Stimulated activated CD4-positive, alpha-beta T cell treated with anti-CD3 and anti-CD28 coated beads, TNF-alpha, amount 100 ng/mL, for 4 hours (primary cell): ENCODE data around the gene CXCR4.
"Not testable (repeated sequence)": the region's sequence is repeated elsewhere in the genome, so short reads cannot be mapped to it uniquely, and the experiment has no call there.

ENCODE experiments used
- DNase-seq, 3 experiments: peaks; one replicate each; pipeline ENCODE4 v3.0.0-alpha.2; 2020; ENCODE audit warnings: low read depth in 3 of 3

The CXCR4 gene

DNA sequence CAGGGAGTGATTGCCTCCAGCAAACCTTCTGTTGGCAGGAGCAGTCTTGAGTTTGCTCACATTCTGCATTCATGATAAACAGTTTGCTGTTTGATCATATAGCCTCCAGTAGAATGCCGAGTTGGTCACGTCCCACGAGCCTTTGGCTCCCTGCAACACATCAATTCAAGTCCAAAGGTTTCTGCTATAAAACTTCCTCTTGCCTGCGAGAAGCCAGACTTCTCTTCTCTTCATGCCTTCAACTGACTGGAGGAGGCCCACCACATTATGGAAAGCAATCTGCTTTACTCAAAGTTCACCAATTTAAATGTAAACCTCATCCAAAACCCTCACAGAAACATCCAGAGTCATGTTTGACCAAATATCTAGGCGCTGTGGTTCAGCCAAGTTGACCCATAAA lies 40.8 kb downstream of the CXCR4 start:
- no peak for DNase-seq

- DNase-seq = no peak
Measured at GRCh38 chr2:136075476-136075875, 42.5 kb downstream of the CXCR4 start.

GRCh38 chr2:136072621-136073020 lies 45.3 kb downstream of the CXCR4 start:
- DNase-seq = no peak

DNA sequence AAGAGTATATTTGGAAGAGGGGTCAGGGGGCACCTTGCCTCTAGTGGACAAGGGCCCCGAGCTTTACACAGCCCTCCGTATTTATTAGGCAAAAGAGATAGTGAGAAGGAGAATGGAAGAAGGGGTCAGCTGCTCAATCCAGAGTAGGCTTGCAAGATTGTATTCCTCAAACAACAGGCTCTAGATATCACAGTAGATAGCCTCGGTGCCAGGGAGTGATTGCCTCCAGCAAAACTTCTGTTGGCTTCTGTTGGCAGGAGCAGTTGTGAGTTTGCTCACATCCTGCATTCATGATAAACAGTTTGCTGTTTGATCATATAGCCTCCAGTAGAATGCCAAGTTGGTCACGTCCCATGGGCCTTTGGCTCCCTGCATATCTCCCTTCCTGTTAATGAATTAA lies 46.1 kb downstream of the CXCR4 start:
- DNase-seq = not testable (repeated sequence)

GRCh38 chr2:136070913-136071312 lies 47.0 kb downstream of the CXCR4 start:
- DNase-seq = no peak

DNA sequence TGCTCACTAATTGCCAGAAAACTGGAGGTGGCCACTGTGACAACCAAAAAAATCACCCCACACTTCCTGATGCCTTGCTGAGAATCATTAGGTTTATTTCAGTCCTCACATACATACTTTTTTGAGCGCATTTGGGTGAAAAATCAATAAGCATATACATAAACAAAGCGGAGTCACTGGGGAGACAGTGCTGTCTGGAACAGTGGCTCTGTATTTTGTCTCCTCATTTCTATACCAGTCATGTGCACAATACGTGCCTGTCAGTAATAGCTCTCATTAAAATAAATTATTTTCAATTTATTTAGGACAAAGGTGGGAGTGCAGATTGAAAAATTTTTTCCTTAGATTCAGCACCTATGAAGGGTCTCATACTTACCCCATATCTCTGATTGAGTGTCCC lies 48.2 kb downstream of the CXCR4 start:
- DNase-seq = no peak

GRCh38 chr2:136068581-136069227 lies 49.2 kb downstream of the CXCR4 start:
- DNase-seq = no peak

DNA sequence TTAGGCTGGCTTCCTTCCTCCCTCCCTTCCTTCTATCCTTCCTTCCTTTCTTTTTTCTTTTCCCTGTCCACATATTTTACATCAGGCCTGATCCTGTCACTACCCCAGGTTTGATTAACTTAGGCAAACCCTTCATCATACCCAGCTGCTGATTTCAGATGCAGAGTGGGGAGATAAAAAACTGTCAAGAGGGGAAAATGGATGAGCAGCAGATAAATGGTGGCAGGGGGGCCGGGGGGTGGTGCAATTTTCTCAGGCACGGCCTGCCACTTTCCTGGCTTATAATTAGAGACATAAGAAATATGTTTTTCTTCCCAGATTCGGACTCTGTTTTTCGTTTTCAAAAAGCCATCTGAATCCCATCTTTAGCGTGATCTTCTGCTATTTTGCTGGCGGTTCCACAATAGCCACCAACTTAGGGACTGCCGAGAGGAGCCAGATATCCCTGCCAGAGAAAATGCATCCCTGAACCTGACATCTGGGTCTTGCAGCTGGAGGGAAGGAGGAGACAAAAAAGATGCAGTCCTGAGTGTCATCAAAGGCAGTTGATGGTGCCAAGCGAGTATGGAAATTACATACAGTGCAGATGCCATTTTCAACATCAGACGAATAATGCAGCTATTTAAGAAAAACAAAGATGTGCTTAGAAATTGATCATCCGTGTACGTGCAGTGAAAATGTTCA lies 49.9 kb downstream of the CXCR4 start:
- no peak for DNase-seq

DNA sequence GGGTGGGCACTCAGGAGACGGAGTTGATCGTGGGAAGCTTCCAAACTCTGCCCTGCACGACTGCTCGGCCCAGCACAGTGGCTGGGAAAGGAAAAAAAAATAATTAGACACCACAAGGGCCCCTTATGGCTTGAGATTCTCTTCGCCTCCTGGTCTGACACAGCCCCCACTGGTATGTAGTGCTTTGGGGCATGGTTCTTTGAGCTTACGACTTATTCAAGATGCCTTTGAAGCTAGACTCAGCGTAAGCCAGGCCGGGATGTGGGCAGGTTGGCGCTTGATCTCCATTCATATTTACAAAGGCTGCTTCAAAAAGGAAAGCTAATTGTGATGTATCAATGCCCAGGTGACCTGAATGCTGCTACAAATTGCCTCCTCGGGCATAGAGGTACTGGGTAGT lies 50.5 kb downstream of the CXCR4 start:
- no peak for DNase-seq

GRCh38 chr2:136065907-136066306 lies 52.0 kb downstream of the CXCR4 start:
- DNase-seq = no peak

- no peak for DNase-seq
Measured at GRCh38 chr2:136065384-136065783, 52.6 kb downstream of the CXCR4 start.
